GM19455 (cell line): ENCODE measurements around the gene SLC1A2.
"Not testable (repeated sequence)": the region's sequence is repeated elsewhere in the genome, so short reads cannot be mapped to it uniquely, and the experiment has no call there.

ENCODE experiments used
- ATAC-seq: cut with Tn5 transposase; IDR thresholded peaks from one replicate; pipeline ENCODE4 v1.9.1; 2021; ENCODE audit not compliant: unreplicated experiment

Gene SLC1A2

DNA sequence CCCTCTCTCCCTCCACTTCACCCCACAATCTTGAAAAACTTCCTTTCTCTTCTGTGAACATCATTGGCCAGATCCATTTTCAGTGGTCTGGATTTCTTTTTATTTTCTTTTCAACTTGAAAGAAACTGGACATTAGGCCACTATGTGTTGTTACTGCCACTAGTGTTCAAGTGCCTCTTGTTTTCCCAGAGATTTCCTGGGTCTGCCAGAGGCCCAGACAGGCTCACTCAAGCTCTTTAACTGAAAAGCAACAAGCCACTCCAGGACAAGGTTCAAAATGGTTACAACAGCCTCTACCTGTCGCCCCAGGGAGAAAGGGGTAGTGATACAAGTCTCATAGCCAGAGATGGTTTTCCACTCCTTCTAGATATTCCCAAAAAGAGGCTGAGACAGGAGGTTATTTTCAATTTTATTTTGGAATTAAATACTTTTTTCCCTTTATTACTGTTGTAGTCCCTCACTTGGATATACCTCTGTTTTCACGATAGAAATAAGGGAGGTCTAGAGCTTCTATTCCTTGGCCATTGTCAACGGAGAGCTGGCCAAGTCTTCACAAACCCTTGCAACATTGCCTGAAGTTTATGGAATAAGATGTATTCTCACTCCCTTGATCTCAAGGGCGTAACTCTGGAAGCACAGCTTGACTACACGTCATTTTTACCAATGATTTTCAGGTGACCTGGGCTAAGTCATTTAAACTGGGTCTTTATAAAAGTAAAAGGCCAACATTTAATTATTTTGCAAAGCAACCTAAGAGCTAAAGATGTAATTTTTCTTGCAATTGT lies 188.1 kb downstream of the SLC1A2 start:
- ATAC-seq, result no peak

DNA sequence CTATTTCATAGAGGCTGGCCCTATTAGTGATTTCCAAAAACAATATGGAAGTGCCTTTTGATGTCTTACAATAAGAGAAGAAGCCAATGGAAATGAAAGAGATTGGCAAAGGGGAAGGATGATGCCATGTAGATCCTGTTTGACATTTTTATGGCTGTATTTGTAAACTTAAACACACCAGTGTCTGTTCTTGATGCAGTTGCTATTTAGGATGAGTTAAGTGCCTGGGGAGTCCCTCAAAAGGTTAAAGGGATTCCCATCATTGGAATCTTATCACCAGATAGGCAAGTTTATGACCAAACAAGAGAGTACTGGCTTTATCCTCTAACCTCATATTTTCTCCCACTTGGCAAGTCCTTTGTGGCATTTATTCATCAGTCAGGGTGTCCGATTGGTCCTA lies 189.0 kb downstream of the SLC1A2 start:
- no peak for ATAC-seq

DNA sequence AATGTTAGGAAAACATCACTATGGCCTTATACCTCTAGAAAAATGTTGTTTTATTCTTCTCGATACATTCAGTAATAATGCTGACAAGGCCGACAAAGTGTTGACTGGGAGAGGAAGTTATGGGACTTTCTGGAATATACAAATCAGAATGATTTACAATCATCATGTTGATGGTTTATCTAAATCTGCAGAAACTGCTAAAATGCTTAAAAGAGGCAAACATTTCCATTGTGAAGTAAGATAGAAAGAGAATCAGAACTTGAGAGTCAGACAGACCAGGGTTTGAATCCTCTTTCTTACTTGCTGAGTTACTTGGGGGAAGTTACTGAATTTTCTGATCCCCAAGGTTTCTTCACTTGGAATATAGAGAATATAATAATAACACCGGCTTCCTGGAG lies 191.0 kb downstream of the SLC1A2 start:
- no peak for ATAC-seq

DNA sequence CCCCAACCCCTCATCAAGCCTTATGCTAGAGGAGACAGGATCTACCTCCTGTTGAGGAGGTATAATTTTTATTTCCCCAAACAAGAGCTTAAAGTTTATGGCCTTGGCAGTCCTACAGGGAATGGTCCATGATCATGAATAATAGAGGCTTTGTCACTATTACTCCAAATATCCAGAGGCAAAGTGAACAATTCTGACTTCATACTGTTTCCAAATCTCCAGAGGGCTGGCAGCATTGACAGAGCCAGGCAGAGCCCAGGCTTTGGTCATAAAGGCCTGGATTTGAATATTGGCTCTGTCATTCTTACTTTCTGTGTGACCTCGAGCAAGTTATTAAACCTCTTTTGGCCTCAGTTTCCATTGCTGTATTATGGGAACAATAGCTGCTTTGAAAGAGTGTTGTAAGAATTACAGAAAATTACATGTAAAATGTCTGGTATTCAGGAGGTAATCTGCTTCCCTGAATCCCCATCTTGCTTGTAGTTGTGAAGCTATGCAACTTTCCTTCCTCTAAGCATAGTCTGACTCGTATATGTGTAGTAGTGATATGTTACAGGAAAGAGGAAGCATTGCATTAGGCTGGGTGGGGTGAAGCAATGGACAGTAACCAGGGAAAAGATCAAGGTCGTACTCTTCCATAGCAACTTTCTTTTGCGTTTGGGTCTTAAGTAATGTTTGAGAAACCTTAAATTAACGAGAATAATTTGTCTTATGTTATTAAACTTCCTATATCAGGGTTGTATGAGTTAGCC lies 191.6 kb downstream of the SLC1A2 start:
- ATAC-seq, result no peak

- not testable (repeated sequence) for ATAC-seq
These were observed 192.6 kb downstream of the SLC1A2 start for GRCh38 chr11:35226756-35227155.

- no peak for ATAC-seq
These were observed 193.3 kb downstream of the SLC1A2 start for GRCh38 chr11:35225946-35226520.

DNA sequence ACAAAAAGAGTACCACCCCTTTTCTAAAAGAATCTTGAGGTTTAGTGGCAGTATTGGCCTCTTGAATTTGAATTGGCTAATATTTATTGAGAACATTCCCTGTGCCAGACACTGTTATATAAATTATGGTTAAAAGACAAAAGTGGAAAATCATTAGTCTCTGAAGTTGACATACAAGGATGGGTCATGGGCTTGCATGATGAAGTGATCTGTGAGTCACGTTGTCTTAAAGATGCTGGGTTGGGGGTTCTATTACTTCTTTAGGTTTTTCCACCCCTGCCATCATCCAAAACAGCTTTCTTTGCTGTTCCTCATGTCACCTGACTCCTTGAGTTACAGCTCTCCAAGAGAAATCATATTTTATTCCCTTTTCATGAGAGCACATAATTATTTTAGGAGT lies 195.4 kb downstream of the SLC1A2 start:
- no peak for ATAC-seq

GRCh38 chr11:35223371-35223796 lies 196.0 kb downstream of the SLC1A2 start:
- ATAC-seq, result no peak

GRCh38 chr11:35218956-35219355 lies 200.4 kb downstream of the SLC1A2 start:
- ATAC-seq, result no peak

- no peak for ATAC-seq
These were observed 202.2 kb downstream of the SLC1A2 start for GRCh38 chr11:35216962-35217678.

DNA sequence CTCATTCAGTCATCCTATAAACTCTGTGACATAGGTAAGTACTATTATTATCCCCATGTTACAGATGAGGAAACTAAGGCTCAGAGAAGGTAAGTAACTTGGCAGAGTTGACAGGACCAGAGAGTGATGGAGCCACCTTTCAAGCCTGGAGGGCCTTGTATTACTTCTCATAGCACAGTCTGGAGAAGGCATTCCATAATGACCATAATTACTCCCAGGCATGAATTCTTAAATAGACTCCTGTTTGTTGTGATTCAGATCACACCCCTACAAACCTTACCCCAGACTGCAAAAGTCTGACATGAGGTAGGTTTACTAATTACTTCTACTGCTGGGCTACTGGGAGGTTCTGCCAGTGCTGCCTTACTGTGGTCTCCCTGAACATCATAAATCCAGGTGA lies 203.4 kb downstream of the SLC1A2 start:
- no peak for ATAC-seq

DNA sequence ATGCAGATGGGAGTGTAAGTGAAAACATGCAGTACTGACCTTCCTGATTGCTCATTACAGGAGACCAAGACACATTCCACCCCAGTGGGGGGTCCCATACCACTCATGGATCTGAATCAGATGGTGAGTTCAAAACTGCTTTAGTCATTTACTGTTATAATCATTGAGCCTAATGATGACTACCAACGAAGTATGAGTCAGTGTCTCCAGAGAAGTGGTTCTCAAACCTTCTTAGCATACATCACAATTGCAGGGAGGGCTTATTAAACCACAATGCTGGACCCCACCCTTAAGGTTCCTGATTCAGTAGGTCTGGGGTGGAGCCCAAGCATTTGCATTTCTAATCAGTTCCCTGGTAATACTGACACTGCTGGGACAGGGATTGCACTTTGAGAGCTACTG lies 204.6 kb downstream of the SLC1A2 start:
- ATAC-seq, result no peak

DNA sequence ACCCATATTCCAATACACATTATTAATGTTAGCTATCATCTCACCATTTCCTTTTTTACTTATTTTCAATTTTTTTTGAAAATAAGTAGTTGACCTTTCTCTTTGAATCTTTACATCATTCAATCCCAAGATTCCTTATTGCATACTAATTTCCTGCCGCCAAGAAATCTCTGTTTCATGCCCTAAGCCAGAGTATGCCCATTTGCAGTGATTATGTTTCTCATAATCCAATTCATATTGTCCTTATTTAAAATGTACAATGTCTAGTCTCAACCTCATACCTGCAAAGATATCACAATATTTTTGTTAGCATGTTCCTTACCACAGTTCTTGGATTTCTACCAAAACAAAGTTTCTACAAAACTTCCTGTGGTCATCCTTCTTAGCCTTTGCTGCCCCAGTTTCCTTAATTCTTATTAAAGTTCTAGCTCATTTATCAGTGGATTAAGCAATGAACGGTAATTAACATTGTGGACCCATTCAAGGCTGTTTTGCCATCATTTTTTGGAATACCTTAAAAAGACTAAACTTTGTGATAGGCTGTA lies 205.1 kb downstream of the SLC1A2 start:
- no peak for ATAC-seq

GRCh38 chr11:35211952-35212351 lies 207.4 kb downstream of the SLC1A2 start:
- no peak for ATAC-seq

GRCh38 chr11:35210876-35211546 lies 208.3 kb downstream of the SLC1A2 start:
- ATAC-seq, result no peak

DNA sequence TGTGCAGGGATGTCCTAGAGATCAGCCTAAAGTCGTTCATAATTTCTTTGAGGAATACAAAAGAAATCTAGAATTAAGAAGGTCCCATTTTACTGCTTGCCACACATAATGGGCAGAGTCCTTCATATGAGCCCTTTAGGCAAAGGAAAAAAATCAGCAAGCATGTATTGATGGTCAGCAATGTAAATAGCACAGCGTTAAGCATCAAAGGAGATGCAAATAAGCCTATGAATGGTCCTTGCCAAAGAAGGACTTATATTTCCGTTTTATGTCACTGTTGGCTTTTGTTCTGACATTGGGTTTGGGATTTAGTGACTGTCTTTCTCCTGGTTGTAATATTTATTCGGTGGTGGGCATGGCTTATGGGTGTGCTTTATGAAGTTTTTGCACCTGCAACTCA lies 210.6 kb downstream of the SLC1A2 start:
- ATAC-seq, result no peak

GRCh38 chr11:35207471-35208403 lies 211.6 kb downstream of the SLC1A2 start:
- ATAC-seq, result no peak

DNA sequence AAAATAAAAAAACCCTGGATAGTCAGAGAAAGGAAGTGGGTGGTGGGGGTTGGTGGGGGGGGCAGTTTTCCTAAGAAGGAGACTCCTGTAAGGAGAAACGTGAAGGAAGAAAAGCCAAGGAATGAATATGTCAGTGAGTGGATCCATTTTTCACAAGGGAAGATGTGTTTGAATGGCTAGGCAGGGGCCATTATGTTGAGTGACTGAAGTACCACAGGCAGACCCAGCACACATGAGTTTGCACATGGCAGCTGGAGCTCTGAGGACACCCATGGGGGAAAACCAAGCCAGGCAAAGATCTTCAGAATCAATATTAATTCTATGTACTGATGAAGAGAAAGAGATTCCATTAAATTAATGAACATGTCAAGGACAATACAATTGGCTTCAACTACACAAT lies 212.7 kb downstream of the SLC1A2 start:
- no peak for ATAC-seq

DNA sequence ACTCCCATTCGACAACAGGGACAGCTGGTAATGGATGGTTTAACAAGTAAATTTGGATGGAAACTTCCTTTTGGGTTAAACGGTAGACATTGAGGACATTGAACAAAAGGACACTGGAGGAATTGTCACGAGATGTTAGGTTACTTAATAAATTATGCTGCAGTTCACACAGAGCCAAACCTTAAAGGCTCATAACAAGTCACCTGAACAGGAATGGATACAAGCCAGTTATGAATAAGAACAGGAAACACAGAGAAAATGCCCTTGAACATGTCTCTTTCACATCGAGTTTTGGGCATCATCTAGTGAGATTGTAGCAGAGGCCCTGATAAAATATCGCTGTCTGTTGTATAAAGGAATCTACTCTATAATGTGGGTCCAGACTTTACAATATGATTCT lies 214.7 kb downstream of the SLC1A2 start:
- ATAC-seq, result no peak
